Gastroesophageal sphincter (tissue), 4 donors: ENCODE measurements around the gene NUP210. TPM values are rescaled to one million over a fixed set of nuclear protein-coding genes. Genes with fewer than 3 reads are reported as not detected.

Source experiments
- ATAC-seq: fragments of 150-250 bp; one replicate; pipeline ENCODE4 v1.9.1; 2016; ENCODE audit warnings: mild to moderate bottlenecking, moderate library complexity
- H3K27ac ChIP-seq, 4 donors: fragments of 200-600 bp; sonication (generic) in 3 of 4; 1 replicate in 3 of 4; 2 replicates in 1 of 4; pipeline ENCODE4 v1.5.1; 2016 to 2019
- H3K27me3 ChIP-seq: fragments of 200-600 bp; sonication (generic); one replicate; pipeline ENCODE4 v1.5.1; 2019
- H3K36me3 ChIP-seq, 2 donors: fragments of 200-600 bp; sonication (generic); one replicate each; pipeline ENCODE4 v1.5.1; 2019; ENCODE audit warnings: control low read depth in 1 of 2
- H3K4me1 ChIP-seq, 3 donors: fragments of 200-600 bp; sonication (generic); 1 replicate in 2 of 3; 2 replicates in 1 of 3; pipeline ENCODE4 v1.5.1; 2016 to 2019; ENCODE audit warnings: control low read depth in 2 of 3
- H3K4me3 ChIP-seq, 2 donors: fragments of 200-600 bp; sonication (generic); one replicate each; pipeline ENCODE4 v1.5.1; 2019; ENCODE audit warnings: mild to moderate bottlenecking in 1 of 2, moderate library complexity in 1 of 2
- H3K9me3 ChIP-seq, 3 donors: fragments of 200-600 bp; sonication (generic); one replicate each; pipeline ENCODE4 v1.5.1; 2017 to 2019; ENCODE audit warnings: control low read depth in 2 of 3
- EP300 ChIP-seq: sonication (generic); formaldehyde crosslinking; IDR thresholded peaks from one replicate; pipeline ENCODE4 v1.6.1; 2017; ENCODE audit warnings: antibody characterized with exemption, mild to moderate bottlenecking
- POLR2A ChIP-seq, 2 donors: fragments of 450-650 bp; IDR thresholded peaks; one replicate each; pipeline ENCODE4 v1.6.1; 2017; ENCODE audit warnings: antibody characterized with exemption in 2 of 2, mild to moderate bottlenecking in 2 of 2, moderate library complexity in 1 of 2
- POLR2AphosphoS5 ChIP-seq: sonication (generic); formaldehyde crosslinking; IDR thresholded peaks from one replicate; pipeline ENCODE4 v1.6.1; 2017; ENCODE audit warnings: antibody characterized with exemption
- WGBS, 2 donors: methylation state at CpG; one replicate each; pipeline ENCODE4 v1.1.5; 2018; ENCODE audit warnings: low coverage in 1 of 2; 5-methylcytosine and 5-hydroxymethylcytosine counted together
- small RNA-seq, 4 donors: library from RNA; depleted of rRNA; stranded (forward); fragments of <200 nt; gene quantifications; one replicate each; pipeline ENCODE3, GENCODE V24; 2016
- total RNA-seq, 4 donors: library from RNA; depleted of rRNA; stranded (reverse); fragments of >200 nt; gene quantifications; one replicate each; pipeline ENCODE4 v1.1.0, GENCODE V29; 2016
- TF ChIP-seq, protein P1 (sequence below), 4 experiments: fragments of 200-600 bp in 2 of 4; fragments of 450-650 bp in 2 of 4; sonication (generic) in 1 of 4; IDR thresholded peaks; one replicate each; pipeline ENCODE4 v1.5.1; 2017 to 2019; ENCODE audit warnings: antibody characterized with exemption in 4 of 4, mild to moderate bottlenecking in 2 of 4, moderate library complexity in 2 of 4

NUP210 gene
- total RNA-seq, 4 donors from 2014 or later = 3.0 to 6.2 (median 4.5) TPM

DNA sequence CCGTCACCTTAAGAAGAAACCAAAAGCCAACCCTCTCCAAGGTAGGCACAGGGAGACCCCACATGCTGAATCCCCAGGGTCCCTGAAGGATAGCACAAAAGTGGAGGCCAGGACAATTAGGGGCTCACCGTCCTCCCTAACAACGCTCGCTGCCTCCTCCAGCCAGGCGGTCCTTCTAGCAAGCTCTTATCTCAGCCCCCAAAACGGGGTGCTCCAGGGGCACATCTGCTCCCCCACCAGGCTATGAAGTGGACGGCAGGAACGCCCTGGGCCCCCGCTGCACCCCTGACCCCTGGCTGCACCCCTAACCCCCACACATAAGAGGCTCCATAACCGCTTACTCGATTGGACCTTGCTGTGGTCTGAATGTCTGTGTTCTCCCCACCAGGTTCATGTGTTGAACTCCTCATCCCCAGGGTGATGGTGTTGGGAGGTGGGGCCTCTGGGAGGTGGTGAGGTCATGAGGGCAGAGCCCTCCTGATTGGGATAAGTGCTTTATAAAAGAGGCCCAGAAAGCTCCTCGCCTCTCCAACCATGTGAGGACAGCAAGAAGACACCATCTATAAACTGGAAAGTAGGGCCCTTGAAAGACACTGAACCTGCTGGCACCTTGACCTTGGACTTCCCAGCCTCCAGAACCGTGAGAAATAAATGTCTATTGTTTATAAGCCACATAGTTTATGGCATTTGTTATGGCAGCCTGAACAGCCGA, 153.3 kb downstream of the NUP210 start:
- Histone ChIP-seq H3K36me3 (no peaks in the 10 kb centered on the region), H3K4me3 (no peak overlapping the region), H3K27me3 (peaks cover 56% of the 10 kb centered on the region), H3K9me3 (peaks cover 0 to 20% (median 0%) of the 10 kb centered on the region in 3 donors), H3K4me1 (peaks cover 0 to 7% (median 0%) of the 10 kb centered on the region in 3 donors), H3K27ac (no peak overlapping the region)
- WGBS, 2 donors = 68 to 73% methylated on average over 5 to 9 of the region's 14 CpGs
- ATAC-seq = no peak
- TF ChIP-seq, protein P1, sequence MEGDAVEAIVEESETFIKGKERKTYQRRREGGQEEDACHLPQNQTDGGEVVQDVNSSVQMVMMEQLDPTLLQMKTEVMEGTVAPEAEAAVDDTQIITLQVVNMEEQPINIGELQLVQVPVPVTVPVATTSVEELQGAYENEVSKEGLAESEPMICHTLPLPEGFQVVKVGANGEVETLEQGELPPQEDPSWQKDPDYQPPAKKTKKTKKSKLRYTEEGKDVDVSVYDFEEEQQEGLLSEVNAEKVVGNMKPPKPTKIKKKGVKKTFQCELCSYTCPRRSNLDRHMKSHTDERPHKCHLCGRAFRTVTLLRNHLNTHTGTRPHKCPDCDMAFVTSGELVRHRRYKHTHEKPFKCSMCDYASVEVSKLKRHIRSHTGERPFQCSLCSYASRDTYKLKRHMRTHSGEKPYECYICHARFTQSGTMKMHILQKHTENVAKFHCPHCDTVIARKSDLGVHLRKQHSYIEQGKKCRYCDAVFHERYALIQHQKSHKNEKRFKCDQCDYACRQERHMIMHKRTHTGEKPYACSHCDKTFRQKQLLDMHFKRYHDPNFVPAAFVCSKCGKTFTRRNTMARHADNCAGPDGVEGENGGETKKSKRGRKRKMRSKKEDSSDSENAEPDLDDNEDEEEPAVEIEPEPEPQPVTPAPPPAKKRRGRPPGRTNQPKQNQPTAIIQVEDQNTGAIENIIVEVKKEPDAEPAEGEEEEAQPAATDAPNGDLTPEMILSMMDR (IDR thresholded peaks at IDR 0.05) = no peak
- TF ChIP-seq POLR2A (IDR thresholded peaks at IDR 0.05) = no peak
- TF ChIP-seq EP300 = no peak
- TF ChIP-seq POLR2AphosphoS5 = no peak

Small RNA genes lying within 50 kb of the gene (small RNA-seq; reads per million reads assigned to genes)
- gene AC027124.2 = 0 reads per million in 4 donors

Other genes starting within 250 kb of the NUP210 start
- 10 to 100 TPM; 22.3 to 37.1 (median 30.0) TPM for gene HDAC11, start 60.0 kb upstream of the NUP210 start, total RNA-seq
- gene FBLN2, start 128.8 kb upstream of the NUP210 start, total RNA-seq = 100 to 1,000 TPM in 3 of 4 donors, 10 to 100 TPM in 1; 85.9 to 187 (median 117) TPM